Neuron (in vitro differentiated cells): ENCODE measurements around the gene ACOXL.

Source experiments
- H2AFZ ChIP-seq: one replicate; pipeline ENCODE4 v1.6.1; 2013; ENCODE audit warnings: low read depth, mild to moderate bottlenecking, inconsistent platforms, low read length, moderate library complexity
- H3K27me3 ChIP-seq: one replicate; pipeline ENCODE4 v1.6.1; 2013; ENCODE audit warnings: low read length; ENCODE audit not compliant: insufficient read depth
- H3K36me3 ChIP-seq: one replicate; pipeline ENCODE4 v1.6.1; 2013; ENCODE audit warnings: low read length; ENCODE audit not compliant: insufficient read depth
- H3K4me1 ChIP-seq: one replicate; pipeline ENCODE4 v1.6.1; 2013; ENCODE audit warnings: low read length; ENCODE audit not compliant: insufficient read depth
- H3K4me3 ChIP-seq: 2 replicates; pipeline ENCODE4 v1.5.1; 2013; ENCODE audit warnings: mild to moderate bottlenecking, low read length, moderate library complexity
- H3K9me3 ChIP-seq: one replicate; pipeline ENCODE4 v1.6.1; 2013; ENCODE audit warnings: low read length

ACOXL gene

DNA sequence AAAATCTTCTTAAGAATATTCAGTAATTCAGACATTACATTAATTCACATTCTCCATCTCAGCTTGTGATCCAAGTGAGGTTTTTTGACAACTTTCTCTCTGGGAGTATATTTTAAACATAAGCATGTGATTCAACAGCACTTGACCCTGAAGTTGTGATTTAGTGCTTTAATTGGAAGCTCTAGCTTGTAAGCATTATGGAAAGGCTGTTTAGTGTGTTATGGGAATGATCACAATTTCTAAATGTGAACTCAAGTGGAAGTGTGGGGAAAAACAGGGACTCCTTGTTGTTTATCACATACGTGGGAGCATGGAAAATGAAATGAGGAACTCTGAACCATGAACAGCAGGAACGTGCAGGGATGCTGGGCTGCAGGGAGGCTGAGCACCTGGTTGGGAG lies 239.4 kb downstream of the ACOXL start:
- no peaks in the 10 kb centered on the region for H3K27me3 ChIP-seq
- no peaks in the 10 kb centered on the region for H3K4me1 ChIP-seq
- H3K9me3 ChIP-seq = no peaks in the 10 kb centered on the region
- H3K4me3 ChIP-seq = no peak overlapping the region
- H2AFZ ChIP-seq = no peak overlapping the region
- no peaks in the 10 kb centered on the region for H3K36me3 ChIP-seq

DNA sequence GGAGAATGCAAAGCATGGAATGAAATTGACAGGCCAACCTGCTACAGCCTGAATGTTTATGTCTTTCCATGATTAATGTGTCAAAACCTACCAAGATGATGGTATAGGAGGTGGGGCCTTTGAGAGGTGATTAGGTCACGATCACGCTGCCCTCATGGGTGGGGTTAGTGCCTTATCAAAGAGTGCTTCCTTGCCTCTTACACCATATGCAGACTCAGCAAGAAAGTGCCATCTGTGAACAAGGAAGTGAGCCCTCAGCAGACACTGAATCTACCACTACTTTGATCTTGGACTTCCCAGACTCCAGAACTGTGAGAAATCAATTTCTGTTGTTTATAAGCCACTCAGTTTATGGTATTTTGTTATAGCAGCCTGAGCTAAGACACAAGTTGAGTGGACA lies 240.9 kb downstream of the ACOXL start:
- H3K36me3 ChIP-seq = no peaks in the 10 kb centered on the region
- no peaks in the 10 kb centered on the region for H3K4me1 ChIP-seq
- H3K27me3 ChIP-seq = no peaks in the 10 kb centered on the region
- no peaks in the 10 kb centered on the region for H3K9me3 ChIP-seq
- H2AFZ ChIP-seq = no peak overlapping the region
- H3K4me3 ChIP-seq = no peak overlapping the region

GRCh38 chr2:110977403-110977802 lies 245.0 kb downstream of the ACOXL start:
- Histone ChIP-seq H2AFZ (no peak overlapping the region), H3K27me3 (no peaks in the 10 kb centered on the region), H3K36me3 (no peaks in the 10 kb centered on the region), H3K9me3 (no peaks in the 10 kb centered on the region), H3K4me1 (peaks cover 9% of the 10 kb centered on the region), H3K4me3 (no peak overlapping the region)

GRCh38 chr2:110978148-110978547 lies 245.8 kb downstream of the ACOXL start:
- H3K27me3 ChIP-seq = no peaks in the 10 kb centered on the region
- H3K4me3 ChIP-seq = no peak overlapping the region
- H2AFZ ChIP-seq = no peak overlapping the region
- H3K4me1 ChIP-seq = peaks cover 9% of the 10 kb centered on the region
- H3K9me3 ChIP-seq = no peaks in the 10 kb centered on the region
- no peaks in the 10 kb centered on the region for H3K36me3 ChIP-seq

GRCh38 chr2:110978756-110979470 lies 246.5 kb downstream of the ACOXL start:
- Histone ChIP-seq H3K4me3 (no peak overlapping the region), H3K4me1 (peaks cover 9% of the 10 kb centered on the region), H2AFZ (no peak overlapping the region), H3K27me3 (no peaks in the 10 kb centered on the region), H3K9me3 (no peaks in the 10 kb centered on the region), H3K36me3 (no peaks in the 10 kb centered on the region)

- peaks cover 9% of the 10 kb centered on the region for H3K4me1 ChIP-seq
- H3K4me3 ChIP-seq = no peak overlapping the region
- no peaks in the 10 kb centered on the region for H3K27me3 ChIP-seq
- no peaks in the 10 kb centered on the region for H3K9me3 ChIP-seq
- no peaks in the 10 kb centered on the region for H3K36me3 ChIP-seq
- no peak overlapping the region for H2AFZ ChIP-seq
These were observed 247.3 kb downstream of the ACOXL start for GRCh38 chr2:110979471-110980338.

- H3K36me3 ChIP-seq = no peaks in the 10 kb centered on the region
- H2AFZ ChIP-seq = no peak overlapping the region
- no peaks in the 10 kb centered on the region for H3K9me3 ChIP-seq
- H3K4me1 ChIP-seq = peaks cover 9% of the 10 kb centered on the region
- no peak overlapping the region for H3K4me3 ChIP-seq
- H3K27me3 ChIP-seq = no peaks in the 10 kb centered on the region
These were observed 248.1 kb downstream of the ACOXL start for GRCh38 chr2:110980339-110981062.

- Histone ChIP-seq H2AFZ (no peak overlapping the region), H3K4me3 (no peak overlapping the region), H3K27me3 (no peaks in the 10 kb centered on the region), H3K9me3 (no peaks in the 10 kb centered on the region), H3K36me3 (no peaks in the 10 kb centered on the region), H3K4me1 (peaks cover 9% of the 10 kb centered on the region)
These were observed 250.8 kb downstream of the ACOXL start for GRCh38 chr2:110983133-110983532.

DNA sequence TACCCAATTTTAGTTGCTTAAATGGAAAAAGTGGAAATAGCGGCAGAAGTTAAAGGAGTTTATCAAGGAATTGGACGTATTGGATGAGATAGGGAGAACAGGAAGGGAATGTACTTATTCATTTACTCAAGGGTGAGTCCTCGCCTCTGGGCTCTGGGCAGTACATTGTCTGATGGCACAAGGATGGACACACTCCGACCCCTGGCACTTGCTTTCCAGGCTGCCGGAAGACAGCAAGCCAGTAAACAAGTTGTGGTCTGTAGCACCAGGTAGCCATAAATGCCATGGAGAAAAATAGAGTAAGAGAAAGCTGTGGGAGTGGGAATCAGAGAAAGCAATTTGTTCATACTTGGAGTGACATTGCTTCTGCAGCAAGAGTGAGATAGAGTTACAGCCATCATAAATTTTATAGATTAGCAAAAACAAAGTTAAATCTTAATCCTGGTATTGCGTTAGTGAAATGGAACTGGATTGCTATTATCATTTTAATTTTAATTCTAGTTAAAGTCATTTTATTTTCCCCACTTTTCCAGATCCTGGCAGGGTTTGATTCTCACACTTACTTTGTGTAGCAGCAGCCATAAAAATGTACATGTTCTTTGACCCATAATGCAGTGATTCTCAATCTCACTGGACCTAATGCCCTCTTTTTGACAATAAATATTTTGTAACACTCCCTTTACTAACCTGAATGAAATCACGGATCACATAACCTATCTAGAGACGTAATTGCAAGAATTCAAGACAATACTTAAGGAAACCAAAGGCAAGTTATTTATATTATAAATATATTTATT lies 252.5 kb downstream of the ACOXL start:
- Histone ChIP-seq H3K27me3 (no peaks in the 10 kb centered on the region), H2AFZ (no peak overlapping the region), H3K9me3 (no peaks in the 10 kb centered on the region), H3K4me1 (peaks cover 9% of the 10 kb centered on the region), H3K4me3 (no peak overlapping the region), H3K36me3 (no peaks in the 10 kb centered on the region)

- Histone ChIP-seq H3K4me3 (no peak overlapping the region), H3K4me1 (no peaks in the 10 kb centered on the region), H3K27me3 (no peaks in the 10 kb centered on the region), H2AFZ (no peak overlapping the region), H3K36me3 (no peaks in the 10 kb centered on the region), H3K9me3 (no peaks in the 10 kb centered on the region)
These were observed 258.1 kb downstream of the ACOXL start for GRCh38 chr2:110990440-110990839.

GRCh38 chr2:110991911-110992310 lies 259.5 kb downstream of the ACOXL start:
- Histone ChIP-seq H2AFZ (no peak overlapping the region), H3K27me3 (no peaks in the 10 kb centered on the region), H3K9me3 (no peaks in the 10 kb centered on the region), H3K4me1 (no peaks in the 10 kb centered on the region), H3K36me3 (no peaks in the 10 kb centered on the region), H3K4me3 (no peak overlapping the region)

DNA sequence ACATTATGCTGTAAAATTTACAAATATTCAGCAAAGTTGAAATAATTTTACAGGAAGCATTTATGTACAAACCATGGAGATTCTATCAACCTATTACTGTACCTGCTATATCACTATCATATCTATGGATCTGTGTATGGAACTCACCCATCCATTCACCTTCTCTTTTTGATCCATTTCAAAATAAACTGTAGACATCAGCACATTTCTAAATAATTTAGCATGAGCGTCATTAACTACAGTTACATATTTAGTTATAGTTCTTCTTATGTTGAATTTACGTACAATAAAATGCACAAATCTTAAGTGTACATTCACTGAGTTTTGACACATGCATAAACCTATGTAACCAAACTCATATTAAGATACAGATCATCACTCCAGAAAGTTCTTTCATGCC lies 260.5 kb downstream of the ACOXL start:
- Histone ChIP-seq H2AFZ (no peak overlapping the region), H3K4me3 (no peak overlapping the region), H3K36me3 (no peaks in the 10 kb centered on the region), H3K9me3 (no peaks in the 10 kb centered on the region), H3K4me1 (no peaks in the 10 kb centered on the region), H3K27me3 (no peaks in the 10 kb centered on the region)
